Panc1 (cell line): ENCODE results near the gene DOK5. TPM values are rescaled to one million over a fixed set of nuclear protein-coding genes. Genes with fewer than 3 reads are reported as not detected.

ENCODE experiments used
- ATAC-seq: fragments of 200-7000 bp; cut with Tn5 transposase; 2 replicates; pipeline ENCODE4 v1.9.1; 2020; ENCODE audit warnings: mild to moderate bottlenecking, moderate library complexity
- BruUV-seq: library from RNA; stranded (reverse); fragments of 400-500 nt; replicated peaks from 2 replicates; lab custom pipeline; 2021; lab: Mats Ljungman, UMichigan
- CTCF ChIA-PET: fragments of 300-600 bp; sonication (Branson Sonifier 250); formaldehyde crosslinking; loops from one replicate; lab custom pipeline; 2022; ENCODE audit warnings: antibody characterized with exemption; lab: Charles Lee
- POLR2A ChIA-PET: fragments of 300-600 bp; sonication (Branson Sonifier 250); formaldehyde crosslinking; loops from one replicate; lab custom pipeline; 2022; ENCODE audit warnings: antibody characterized with exemption; lab: Charles Lee
- DNase-seq: peaks from one replicate; pipeline ENCODE4 v3.0.0-alpha.2; 2010; ENCODE audit warnings: low read depth, low spot score
- H3K27ac ChIP-seq: 2 replicates; pipeline ENCODE4 v1.5.1; 2011; ENCODE audit warnings: mild to moderate bottlenecking, low read length, inconsistent platforms
- H3K27me3 ChIP-seq: fragments of 200-500 bp; sonication (Bioruptor generic); 2 replicates; pipeline ENCODE4 v1.6.0; 2014; ENCODE audit warnings: low read length, inconsistent platforms; ENCODE audit not compliant: control insufficient read depth, insufficient read depth
- H3K36me3 ChIP-seq: fragments of 200-500 bp; sonication (Bioruptor generic); 2 replicates; pipeline ENCODE4 v1.5.1; 2014; ENCODE audit warnings: inconsistent platforms, mild to moderate bottlenecking, low read length, moderate library complexity; ENCODE audit not compliant: control insufficient read depth, insufficient read depth
- H3K4me1 ChIP-seq: 2 replicates; pipeline ENCODE4 v1.5.1; 2011; ENCODE audit warnings: inconsistent platforms, mild to moderate bottlenecking, low read length, moderate library complexity; ENCODE audit not compliant: control insufficient read depth, insufficient read depth
- H3K4me3 ChIP-seq, 2 experiments: 2 replicates each; pipeline ENCODE4 v1.5.1; 2011 to 2012; ENCODE audit warnings: low read depth in 2 of 2, low read length in 2 of 2, mild to moderate bottlenecking in 2 of 2, inconsistent platforms in 1 of 2, moderate library complexity in 1 of 2
- H3K9me3 ChIP-seq: fragments of 200-500 bp; sonication (Bioruptor generic); 2 replicates; pipeline ENCODE4 v1.5.1; 2014; ENCODE audit warnings: low read depth, mild to moderate bottlenecking, inconsistent platforms, low read length, moderate library complexity; ENCODE audit not compliant: control insufficient read depth, insufficient read depth
- POLR2AphosphoS5 ChIP-seq: IDR thresholded peaks from 2 replicates; pipeline ENCODE4 v1.6.1; 2012; ENCODE audit warnings: mild to moderate bottlenecking, low read depth, low read length, moderate library complexity
- REST ChIP-seq, 2 experiments: IDR thresholded peaks; 2 replicates each; pipeline ENCODE4 v1.6.1; 2011 to 2012; ENCODE audit warnings: low read depth in 2 of 2, control low read depth in 1 of 2, low read length in 1 of 2, mild to moderate bottlenecking in 1 of 2, moderate library complexity in 1 of 2; ENCODE audit not compliant: insufficient read depth in 1 of 2
- SIN3A ChIP-seq: IDR thresholded peaks from 2 replicates; pipeline ENCODE4 v1.6.1; 2012; ENCODE audit warnings: low read depth, mild to moderate bottlenecking, low read length, moderate library complexity, borderline replicate concordance; ENCODE audit not compliant: insufficient read depth
- TCF7L2 ChIP-seq: IDR thresholded peaks from 2 replicates; pipeline ENCODE4 v1.6.1; 2011; ENCODE audit warnings: mild to moderate bottlenecking, low read depth, low read length, inconsistent platforms
- in situ Hi-C: cut with HindIII; loops from 2 replicates; pipeline ENCODE4 v1.10.0; 2016; ENCODE audit warnings: low sequenced_read_pairs, low pct_unique_long_range_greater_than_20kb
- intact Hi-C: fragments of 100-400 bp; cut with micrococcal nuclease; formaldehyde crosslinking; loops from one replicate; pipeline ENCODE4 v1.10.0; 2022; ENCODE audit not compliant: unreplicated experiment
- total RNA-seq: library from RNA; stranded (reverse); gene quantifications from one replicate; pipeline ENCODE4 v1.2.1, GENCODE V29; 2021; ENCODE audit not compliant: unreplicated experiment
- TF ChIP-seq, protein P1 (sequence below): fragments of 450-650 bp; IDR thresholded peaks from 2 replicates; pipeline ENCODE4 v1.5.1; 2017; ENCODE audit warnings: mild to moderate bottlenecking

The DOK5 gene
- total RNA-seq, 1 experiment from 2014 or later = 0.18 TPM

- TF ChIP-seq POLR2AphosphoS5 = no peak
- TF ChIP-seq SIN3A = no peak
- no peak for TF ChIP-seq TCF7L2
- TF ChIP-seq REST (IDR thresholded peaks at IDR 0.05; ENCODE audit: insufficient read depth in 1 of 2, low read depth in 2 of 2, low read length in 1 of 2) = no peak
- TF ChIP-seq, protein P1, sequence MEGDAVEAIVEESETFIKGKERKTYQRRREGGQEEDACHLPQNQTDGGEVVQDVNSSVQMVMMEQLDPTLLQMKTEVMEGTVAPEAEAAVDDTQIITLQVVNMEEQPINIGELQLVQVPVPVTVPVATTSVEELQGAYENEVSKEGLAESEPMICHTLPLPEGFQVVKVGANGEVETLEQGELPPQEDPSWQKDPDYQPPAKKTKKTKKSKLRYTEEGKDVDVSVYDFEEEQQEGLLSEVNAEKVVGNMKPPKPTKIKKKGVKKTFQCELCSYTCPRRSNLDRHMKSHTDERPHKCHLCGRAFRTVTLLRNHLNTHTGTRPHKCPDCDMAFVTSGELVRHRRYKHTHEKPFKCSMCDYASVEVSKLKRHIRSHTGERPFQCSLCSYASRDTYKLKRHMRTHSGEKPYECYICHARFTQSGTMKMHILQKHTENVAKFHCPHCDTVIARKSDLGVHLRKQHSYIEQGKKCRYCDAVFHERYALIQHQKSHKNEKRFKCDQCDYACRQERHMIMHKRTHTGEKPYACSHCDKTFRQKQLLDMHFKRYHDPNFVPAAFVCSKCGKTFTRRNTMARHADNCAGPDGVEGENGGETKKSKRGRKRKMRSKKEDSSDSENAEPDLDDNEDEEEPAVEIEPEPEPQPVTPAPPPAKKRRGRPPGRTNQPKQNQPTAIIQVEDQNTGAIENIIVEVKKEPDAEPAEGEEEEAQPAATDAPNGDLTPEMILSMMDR = no peak
- in situ Hi-C loops = no loop called here
- Histone ChIP-seq H3K4me3 (no peak overlapping the region), H3K27me3 (no peaks in the 10 kb centered on the region), H3K36me3 (no peaks in the 10 kb centered on the region), H3K27ac (no peak overlapping the region), H3K9me3 (no peaks in the 10 kb centered on the region), H3K4me1 (no peaks in the 10 kb centered on the region)
- CTCF ChIA-PET = no interaction called here
- POLR2A ChIA-PET = no interaction called here
- intact Hi-C loops = no loop called here
- no peak for DNase-seq
- no TSS peak for BruUV-seq
- no peak for ATAC-seq
Measured at GRCh38 chr20:54598352-54598751, 123.0 kb downstream of the DOK5 start.

DNA sequence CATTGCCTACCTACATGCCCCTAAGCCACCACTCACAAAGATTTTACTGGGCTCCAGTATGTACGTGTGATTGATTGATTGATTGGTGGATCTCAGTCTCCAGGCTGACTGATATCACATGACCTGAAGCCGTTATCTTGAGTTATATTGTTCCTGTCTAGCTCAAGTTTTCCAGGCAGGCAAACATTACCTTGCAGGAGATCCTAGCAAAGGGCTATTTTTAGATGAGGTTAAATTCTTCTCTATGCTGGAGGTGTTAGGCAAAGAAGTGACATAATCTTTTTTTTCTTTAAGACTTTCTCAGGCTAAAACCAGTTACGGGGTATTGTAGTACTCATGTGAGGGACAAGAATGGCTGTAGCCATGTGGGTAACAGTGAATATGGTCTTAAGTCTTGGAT, 125.2 kb downstream of the DOK5 start:
- BruUV-seq = no TSS peak
- in situ Hi-C loops = no loop called here
- CTCF ChIA-PET = no interaction called here

More for the DNA sequence above, 125.2 kb downstream of the DOK5 start:
- Histone ChIP-seq H3K27me3 (no peaks in the 10 kb centered on the region), H3K27ac (no peak overlapping the region), H3K4me1 (no peaks in the 10 kb centered on the region), H3K36me3 (no peaks in the 10 kb centered on the region), H3K9me3 (no peaks in the 10 kb centered on the region), H3K4me3 (no peak overlapping the region)
- intact Hi-C loops = no loop called here
- TF ChIP-seq SIN3A (no peak), REST (IDR thresholded peaks at IDR 0.05; ENCODE audit: insufficient read depth in 1 of 2, low read depth in 2 of 2, low read length in 1 of 2) (no peak), TCF7L2 (no peak), POLR2AphosphoS5 (no peak)
- TF ChIP-seq, protein P1 = no peak
- ATAC-seq (no peak), DNase-seq (no peak)
- POLR2A ChIA-PET = no interaction called here
